Right lobe of liver (tissue), 4 donors: ENCODE results near the gene DAP.

Experiments used
- POLR2A ChIP-seq: fragments of 450-650 bp; IDR thresholded peaks from one replicate; pipeline ENCODE4 v1.6.1; 2017; ENCODE audit warnings: antibody characterized with exemption, mild to moderate bottlenecking
- TF ChIP-seq, protein P1 (sequence below), 4 donors: fragments of 200-600 bp in 3 of 4; fragments of 450-650 bp in 1 of 4; IDR thresholded peaks; one replicate each; pipeline versions ENCODE4 v1.5.1 to v1.8.0; 2016 to 2022; ENCODE audit warnings: antibody characterized with exemption in 4 of 4, mild to moderate bottlenecking in 2 of 4
- donor health status: DM: no; HTN: no; CAD: no.
- donor health status: DM: no; HTN: no; CAD: no.
- donor health status: DM: no; HTN: yes; CAD: no.

GRCh38 chr5:10756549-10756948 lies 4.5 kb downstream of the DAP start:
- TF ChIP-seq, protein P1, sequence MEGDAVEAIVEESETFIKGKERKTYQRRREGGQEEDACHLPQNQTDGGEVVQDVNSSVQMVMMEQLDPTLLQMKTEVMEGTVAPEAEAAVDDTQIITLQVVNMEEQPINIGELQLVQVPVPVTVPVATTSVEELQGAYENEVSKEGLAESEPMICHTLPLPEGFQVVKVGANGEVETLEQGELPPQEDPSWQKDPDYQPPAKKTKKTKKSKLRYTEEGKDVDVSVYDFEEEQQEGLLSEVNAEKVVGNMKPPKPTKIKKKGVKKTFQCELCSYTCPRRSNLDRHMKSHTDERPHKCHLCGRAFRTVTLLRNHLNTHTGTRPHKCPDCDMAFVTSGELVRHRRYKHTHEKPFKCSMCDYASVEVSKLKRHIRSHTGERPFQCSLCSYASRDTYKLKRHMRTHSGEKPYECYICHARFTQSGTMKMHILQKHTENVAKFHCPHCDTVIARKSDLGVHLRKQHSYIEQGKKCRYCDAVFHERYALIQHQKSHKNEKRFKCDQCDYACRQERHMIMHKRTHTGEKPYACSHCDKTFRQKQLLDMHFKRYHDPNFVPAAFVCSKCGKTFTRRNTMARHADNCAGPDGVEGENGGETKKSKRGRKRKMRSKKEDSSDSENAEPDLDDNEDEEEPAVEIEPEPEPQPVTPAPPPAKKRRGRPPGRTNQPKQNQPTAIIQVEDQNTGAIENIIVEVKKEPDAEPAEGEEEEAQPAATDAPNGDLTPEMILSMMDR (IDR thresholded peaks at IDR 0.05), result no peak
- no peak for TF ChIP-seq POLR2A
